WERI-Rb-1 (cell line): Measurements from ENCODE around the gene MRC2.
"Not testable (repeated sequence)": the region's sequence is repeated elsewhere in the genome, so short reads cannot be mapped to it uniquely, and the experiment has no call there.

Source experiments
- DNase-seq: peaks from one replicate; pipeline ENCODE4 v3.0.0-alpha.2; 2020
- H3K27ac ChIP-seq: fragments of 250-450 bp; sonication (Bioruptor Pico); 2 replicates; pipeline ENCODE4 v1.5.1; 2020; ENCODE audit warnings: mild to moderate bottlenecking, moderate library complexity
- H3K27me3 ChIP-seq: fragments of 250-450 bp; sonication (Bioruptor Pico); 2 replicates; pipeline ENCODE4 v1.5.1; 2021; ENCODE audit warnings: mild to moderate bottlenecking, low read depth, moderate library complexity; ENCODE audit not compliant: insufficient read depth, severe bottlenecking
- H3K36me3 ChIP-seq: fragments of 250-450 bp; sonication (Bioruptor Pico); 2 replicates; pipeline ENCODE4 v1.5.1; 2020; ENCODE audit warnings: mild to moderate bottlenecking, moderate library complexity
- H3K4me3 ChIP-seq: 2 replicates; pipeline ENCODE4 v1.5.1; 2011; ENCODE audit warnings: low read depth, mild to moderate bottlenecking, control low read depth, low read length
- H3K9me3 ChIP-seq: fragments of 250-450 bp; sonication (Bioruptor Pico); 2 replicates; pipeline ENCODE4 v1.5.1; 2021; ENCODE audit warnings: mild to moderate bottlenecking, moderate library complexity; ENCODE audit not compliant: severe bottlenecking
- CTCF ChIP-seq: IDR thresholded peaks from 2 replicates; pipeline ENCODE4 v1.5.1; 2011; ENCODE audit warnings: low read depth, mild to moderate bottlenecking, control low read depth, inconsistent platforms, low read length

Gene MRC2

GRCh38 chr17:62587554-62587953 is 39.9 kb upstream of the MRC2 start:
- Histone ChIP-seq H3K36me3 (peaks cover 61% of the 10 kb centered on the region), H3K27ac (no peak overlapping the region), H3K27me3 (no peaks in the 10 kb centered on the region), H3K4me3 (no peak overlapping the region), H3K9me3 (no peaks in the 10 kb centered on the region)
- no peak for TF ChIP-seq CTCF
- no peak for DNase-seq

- no peaks in the 10 kb centered on the region for H3K27me3 ChIP-seq
- peaks cover 1% of the 10 kb centered on the region for H3K9me3 ChIP-seq
- H3K36me3 ChIP-seq: peaks cover 60% of the 10 kb centered on the region
- TF ChIP-seq CTCF: no peak
- no peak for DNase-seq
- no peak overlapping the region for H3K27ac ChIP-seq
- H3K4me3 ChIP-seq: no peak overlapping the region
Measured at GRCh38 chr17:62588109-62588508, 39.4 kb upstream of the MRC2 start.

- no peaks in the 10 kb centered on the region for H3K27me3 ChIP-seq
- H3K9me3 ChIP-seq: peaks cover 2% of the 10 kb centered on the region
- H3K4me3 ChIP-seq: no peak overlapping the region
- H3K36me3 ChIP-seq: peaks cover 70% of the 10 kb centered on the region
- H3K27ac ChIP-seq: no peak overlapping the region
- TF ChIP-seq CTCF: no peak
- DNase-seq: no peak
Measured at GRCh38 chr17:62591333-62591732, 36.1 kb upstream of the MRC2 start.

GRCh38 chr17:62591822-62592221 is 35.6 kb upstream of the MRC2 start:
- not testable (repeated sequence) for H3K27me3 ChIP-seq, H3K4me3 ChIP-seq, H3K27ac ChIP-seq, DNase-seq, H3K9me3 ChIP-seq
- peaks cover 73% of the 10 kb centered on the region for H3K36me3 ChIP-seq

- Histone ChIP-seq H3K4me3 (no peak overlapping the region), H3K27ac (no peak overlapping the region), H3K9me3 (peaks cover 2% of the 10 kb centered on the region), H3K36me3 (peaks cover 74% of the 10 kb centered on the region), H3K27me3 (no peaks in the 10 kb centered on the region)
- DNase-seq: peak; percentile 24
- TF ChIP-seq CTCF: no peak
Measured at GRCh38 chr17:62592341-62593099, 35.0 kb upstream of the MRC2 start.

GRCh38 chr17:62595484-62595883 is 32.0 kb upstream of the MRC2 start:
- peaks cover 2% of the 10 kb centered on the region for H3K9me3 ChIP-seq
- no peak for DNase-seq
- H3K27ac ChIP-seq: no peak overlapping the region
- no peaks in the 10 kb centered on the region for H3K27me3 ChIP-seq
- peaks cover 75% of the 10 kb centered on the region for H3K36me3 ChIP-seq
- H3K4me3 ChIP-seq: no peak overlapping the region
- TF ChIP-seq CTCF: no peak
